Right renal cortex interstitium (tissue), 3 donors: ENCODE results near the gene HNRNPH1. TPM values are rescaled to one million over a fixed set of nuclear protein-coding genes. Genes with fewer than 3 reads are reported as not detected.
"Not testable (repeated sequence)": the region's sequence is repeated elsewhere in the genome, so short reads cannot be mapped to it uniquely, and the experiment has no call there.

Experiments
- DNase-seq, 3 donors: peaks; one replicate each; pipeline ENCODE4 v3.0.0-alpha.2; 2013; ENCODE audit warnings: low read depth in 3 of 3, low spot score in 2 of 3
- polyA plus RNA-seq, 3 donors: library from polyadenylated mRNA; unstranded; fragments of 120-200 nt; gene quantifications; one replicate each; pipeline ENCODE4 v1.2.1, GENCODE V29; 2013; ENCODE audit not compliant: insufficient read length in 3 of 3

The HNRNPH1 gene
- 1,000 to 10,000 TPM in 1 of 3 donors, 100 to 1,000 TPM in 2; 834 to 1,008 (median 916) TPM for polyA plus RNA-seq

GRCh38 chr5:179623003-179623905 lies at the start of gene HNRNPH1:
TSS of gene HNRNPH1 (minus strand) at chr5:179623671. CDS start at chr5:179623133, 538 bp downstream.
- peak; percentile 97 to 98 (median 98) for DNase-seq

- DNase-seq: peak in 1 of 3 donors; percentile 35
Observed at GRCh38 chr5:179668391-179668790, 44.9 kb upstream of the HNRNPH1 start.

- not testable (repeated sequence) for DNase-seq
Observed at GRCh38 chr5:179661647-179662046, 38.2 kb upstream of the HNRNPH1 start.

GRCh38 chr5:179658179-179658856 lies 34.8 kb upstream of the HNRNPH1 start:
- not testable (repeated sequence) for DNase-seq

GRCh38 chr5:179657302-179658178 lies 34.1 kb upstream of the HNRNPH1 start:
- DNase-seq: not testable (repeated sequence)

GRCh38 chr5:179653135-179653534 lies 29.7 kb upstream of the HNRNPH1 start:
- not testable (repeated sequence) for DNase-seq

GRCh38 chr5:179650245-179650644 lies 26.8 kb upstream of the HNRNPH1 start:
- DNase-seq: not testable (repeated sequence)

- not testable (repeated sequence) for DNase-seq
Observed at GRCh38 chr5:179649166-179649703, 25.8 kb upstream of the HNRNPH1 start.

GRCh38 chr5:179648410-179648809 lies 24.9 kb upstream of the HNRNPH1 start:
- DNase-seq: no peak

- DNase-seq: not testable (repeated sequence)
Observed at GRCh38 chr5:179644766-179645165, 21.3 kb upstream of the HNRNPH1 start.

GRCh38 chr5:179643141-179643920 lies 19.9 kb upstream of the HNRNPH1 start:
- not testable (repeated sequence) for DNase-seq

- not testable (repeated sequence) for DNase-seq
Observed at GRCh38 chr5:179642626-179643025, 19.2 kb upstream of the HNRNPH1 start.

- DNase-seq: not testable (repeated sequence)
Observed at GRCh38 chr5:179641745-179642144, 18.3 kb upstream of the HNRNPH1 start.

GRCh38 chr5:179639296-179639695 lies 15.8 kb upstream of the HNRNPH1 start:
- not testable (repeated sequence) for DNase-seq

GRCh38 chr5:179634370-179635172 lies 11.1 kb upstream of the HNRNPH1 start:
- not testable (repeated sequence) for DNase-seq

- DNase-seq: not testable (repeated sequence)
Observed at GRCh38 chr5:179633501-179634369, 10.3 kb upstream of the HNRNPH1 start.

GRCh38 chr5:179624841-179625271 lies 1.4 kb upstream of the HNRNPH1 start:
- DNase-seq: no peak
